Measurements from ENCODE around the gene CSTPP1. TPM values are rescaled to one million over a fixed set of nuclear protein-coding genes. Genes with fewer than 3 reads are reported as not detected.

CSTPP1 gene
- total RNA-seq, 6 experiments from 2014 or later, result 3.3 to 7.5 (median 4.6) TPM

GRCh38 chr11:47161890-47162289, 225.3 kb downstream of the CSTPP1 start:
- peaks cover 0 to 31% (median 15%) of the 10 kb centered on the region in 4 donors for H3K36me3 ChIP-seq
- intact Hi-C loops (cut with DNase I), result loop anchor here in 1 of 2 donors (10.0 kb wide), 1 partner anchor 527 kb away; no protein-coding TSS in a partner anchor
- no peak overlapping the region for H3K27ac ChIP-seq
- H3K4me3 ChIP-seq, result no peak overlapping the region
- no peak for ATAC-seq
- TF ChIP-seq CTCF (IDR thresholded peaks at IDR 0.05) (no peak), POLR2A (IDR thresholded peaks at IDR 0.05) (no peak)
- H3K27me3 ChIP-seq, result no peaks in the 10 kb centered on the region
- no peak for DNase-seq
- no peaks in the 10 kb centered on the region for H3K9me3 ChIP-seq
- 33% methylated on average over 5 of the region's 9 CpGs for WGBS (ENCODE audit: insufficient coverage, low coverage, low lambda C conversion rate, missing lambda C conversion rate)
- H3K4me1 ChIP-seq, result no peaks in the 10 kb centered on the region

GRCh38 chr11:47162426-47162825, 225.9 kb downstream of the CSTPP1 start:
- H3K9me3 ChIP-seq, result no peaks in the 10 kb centered on the region
- H3K27ac ChIP-seq, result no peak overlapping the region
- intact Hi-C loops (cut with DNase I), result loop anchor here in 1 of 2 donors (10.0 kb wide), 1 partner anchor 528 kb away; no protein-coding TSS in a partner anchor
- ATAC-seq (no peak), DNase-seq (no peak)
- H3K4me1 ChIP-seq, result no peaks in the 10 kb centered on the region
- TF ChIP-seq POLR2A (IDR thresholded peaks at IDR 0.05) (no peak), CTCF (IDR thresholded peaks at IDR 0.05) (no peak)
- peaks cover 0 to 37% (median 19%) of the 10 kb centered on the region in 4 donors for H3K36me3 ChIP-seq
- no peaks in the 10 kb centered on the region for H3K27me3 ChIP-seq
- H3K4me3 ChIP-seq, result no peak overlapping the region
- WGBS (ENCODE audit: insufficient coverage, low coverage, low lambda C conversion rate, missing lambda C conversion rate), result 44% methylated on average over 2 of the region's 5 CpGs

- TF ChIP-seq POLR2A (IDR thresholded peaks at IDR 0.05) (no peak), CTCF (IDR thresholded peaks at IDR 0.05) (no peak)
- no peaks in the 10 kb centered on the region for H3K9me3 ChIP-seq
- H3K4me3 ChIP-seq, result no peak overlapping the region
- intact Hi-C loops (cut with DNase I), result loop anchor here in 1 of 2 donors (10.0 kb wide), 1 partner anchor 528 kb away; no protein-coding TSS in a partner anchor
- 37% methylated on average over 3 of the region's 3 CpGs for WGBS (ENCODE audit: insufficient coverage, low coverage, low lambda C conversion rate, missing lambda C conversion rate)
- no peaks in the 10 kb centered on the region for H3K27me3 ChIP-seq
- H3K27ac ChIP-seq, result no peak overlapping the region
- DNase-seq (no peak), ATAC-seq (no peak)
- no peaks in the 10 kb centered on the region for H3K4me1 ChIP-seq
- peaks cover 0 to 44% (median 26%) of the 10 kb centered on the region in 4 donors for H3K36me3 ChIP-seq
Measured at GRCh38 chr11:47163193-47163592, 226.6 kb downstream of the CSTPP1 start.

GRCh38 chr11:47163898-47164297, 227.3 kb downstream of the CSTPP1 start:
- WGBS (ENCODE audit: insufficient coverage, low coverage, low lambda C conversion rate, missing lambda C conversion rate), result 91% methylated on average over 9 of the region's 15 CpGs
- ATAC-seq (no peak), DNase-seq (no peak)
- Histone ChIP-seq H3K9me3 (no peaks in the 10 kb centered on the region), H3K27ac (no peak overlapping the region), H3K4me1 (no peaks in the 10 kb centered on the region), H3K4me3 (no peak overlapping the region), H3K27me3 (no peaks in the 10 kb centered on the region), H3K36me3 (peaks cover 0 to 51% (median 31%) of the 10 kb centered on the region in 4 donors)
- TF ChIP-seq CTCF (IDR thresholded peaks at IDR 0.05) (no peak), POLR2A (IDR thresholded peaks at IDR 0.05) (no peak)
- intact Hi-C loops (cut with DNase I), result loop anchor here in 1 of 2 donors (10.0 kb wide), 1 partner anchor 529 kb away; no protein-coding TSS in a partner anchor

Measured in right lobe of liver (tissue), 6 donors.